ENCODE measurements around the gene CA10. TPM values are rescaled to one million over a fixed set of nuclear protein-coding genes. Genes with fewer than 3 reads are reported as not detected.

CA10 gene
- total RNA-seq, 1 experiment from 2014 or later = 0.31 TPM

GRCh38 chr17:51860954-51861561 is 297.5 kb downstream of the CA10 start:
- peak; percentile 60 for DNase-seq
- no peaks in the 10 kb centered on the region for H3K27me3 ChIP-seq (ENCODE audit: control insufficient read depth, insufficient read depth, low read length)
- no peaks in the 10 kb centered on the region for H3K36me3 ChIP-seq (replicated peaks; ENCODE audit: control insufficient read depth, insufficient read depth, low read length)
- H3K4me3 ChIP-seq (ENCODE audit: insufficient read depth, low read depth, low read length) = no peak overlapping the region

- Histone ChIP-seq H3K27me3 (ENCODE audit: control insufficient read depth, insufficient read depth, low read length) (no peaks in the 10 kb centered on the region), H3K4me3 (ENCODE audit: insufficient read depth, low read depth, low read length) (no peak overlapping the region), H3K36me3 (replicated peaks; ENCODE audit: control insufficient read depth, insufficient read depth, low read length) (no peaks in the 10 kb centered on the region)
- DNase-seq = peak; percentile 21
These were observed 301.4 kb downstream of the CA10 start for GRCh38 chr17:51857052-51857597.

- no peak for DNase-seq
- Histone ChIP-seq H3K27me3 (ENCODE audit: control insufficient read depth, insufficient read depth, low read length) (no peaks in the 10 kb centered on the region), H3K36me3 (replicated peaks; ENCODE audit: control insufficient read depth, insufficient read depth, low read length) (no peaks in the 10 kb centered on the region), H3K4me3 (ENCODE audit: insufficient read depth, low read depth, low read length) (no peak overlapping the region)
These were observed 302.7 kb downstream of the CA10 start for GRCh38 chr17:51855806-51856205.

GRCh38 chr17:51853857-51854256 is 304.7 kb downstream of the CA10 start:
- no peak for DNase-seq
- no peak overlapping the region for H3K4me3 ChIP-seq (ENCODE audit: insufficient read depth, low read depth, low read length)
- H3K36me3 ChIP-seq (replicated peaks; ENCODE audit: control insufficient read depth, insufficient read depth, low read length) = no peaks in the 10 kb centered on the region
- H3K27me3 ChIP-seq (ENCODE audit: control insufficient read depth, insufficient read depth, low read length) = no peaks in the 10 kb centered on the region

- Histone ChIP-seq H3K27me3 (ENCODE audit: control insufficient read depth, insufficient read depth, low read length) (no peaks in the 10 kb centered on the region), H3K36me3 (replicated peaks; ENCODE audit: control insufficient read depth, insufficient read depth, low read length) (no peaks in the 10 kb centered on the region), H3K4me3 (ENCODE audit: insufficient read depth, low read depth, low read length) (no peak overlapping the region)
- DNase-seq = no peak
These were observed 305.9 kb downstream of the CA10 start for GRCh38 chr17:51852603-51853002.

GRCh38 chr17:51850201-51850600 is 308.3 kb downstream of the CA10 start:
- DNase-seq = no peak
- H3K4me3 ChIP-seq (ENCODE audit: insufficient read depth, low read depth, low read length) = no peak overlapping the region
- H3K36me3 ChIP-seq (replicated peaks; ENCODE audit: control insufficient read depth, insufficient read depth, low read length) = no peaks in the 10 kb centered on the region
- no peaks in the 10 kb centered on the region for H3K27me3 ChIP-seq (ENCODE audit: control insufficient read depth, insufficient read depth, low read length)

- Histone ChIP-seq H3K4me3 (ENCODE audit: insufficient read depth, low read depth, low read length) (no peak overlapping the region), H3K27me3 (ENCODE audit: control insufficient read depth, insufficient read depth, low read length) (no peaks in the 10 kb centered on the region), H3K36me3 (replicated peaks; ENCODE audit: control insufficient read depth, insufficient read depth, low read length) (no peaks in the 10 kb centered on the region)
- DNase-seq = no peak
These were observed 310.1 kb downstream of the CA10 start for GRCh38 chr17:51848451-51848850.

GRCh38 chr17:51846566-51846965 is 311.9 kb downstream of the CA10 start:
- Histone ChIP-seq H3K27me3 (ENCODE audit: control insufficient read depth, insufficient read depth, low read length) (no peaks in the 10 kb centered on the region), H3K36me3 (replicated peaks; ENCODE audit: control insufficient read depth, insufficient read depth, low read length) (no peaks in the 10 kb centered on the region), H3K4me3 (ENCODE audit: insufficient read depth, low read depth, low read length) (no peak overlapping the region)
- DNase-seq = no peak

GRCh38 chr17:51845776-51846175 is 312.7 kb downstream of the CA10 start:
- H3K36me3 ChIP-seq (replicated peaks; ENCODE audit: control insufficient read depth, insufficient read depth, low read length) = no peaks in the 10 kb centered on the region
- H3K4me3 ChIP-seq (ENCODE audit: insufficient read depth, low read depth, low read length) = no peak overlapping the region
- no peak for DNase-seq
- no peaks in the 10 kb centered on the region for H3K27me3 ChIP-seq (ENCODE audit: control insufficient read depth, insufficient read depth, low read length)

GRCh38 chr17:51842763-51843162 is 315.8 kb downstream of the CA10 start:
- Histone ChIP-seq H3K4me3 (ENCODE audit: insufficient read depth, low read depth, low read length) (no peak overlapping the region), H3K36me3 (replicated peaks; ENCODE audit: control insufficient read depth, insufficient read depth, low read length) (no peaks in the 10 kb centered on the region), H3K27me3 (ENCODE audit: control insufficient read depth, insufficient read depth, low read length) (no peaks in the 10 kb centered on the region)
- no peak for DNase-seq

- no peak for DNase-seq
These were observed 316.8 kb downstream of the CA10 start for GRCh38 chr17:51841669-51842068.

GRCh38 chr17:51840688-51841087 is 317.8 kb downstream of the CA10 start:
- Histone ChIP-seq H3K4me3 (ENCODE audit: insufficient read depth, low read depth, low read length) (no peak overlapping the region), H3K27me3 (ENCODE audit: control insufficient read depth, insufficient read depth, low read length) (no peaks in the 10 kb centered on the region), H3K36me3 (replicated peaks; ENCODE audit: control insufficient read depth, insufficient read depth, low read length) (no peaks in the 10 kb centered on the region)
- no peak for DNase-seq

More at GRCh38 chr17:51841669-51842068, 316.8 kb downstream of the CA10 start:
- H3K36me3 ChIP-seq (replicated peaks; ENCODE audit: control insufficient read depth, insufficient read depth, low read length) = no peaks in the 10 kb centered on the region
- no peak overlapping the region for H3K4me3 ChIP-seq (ENCODE audit: insufficient read depth, low read depth, low read length)
- H3K27me3 ChIP-seq (ENCODE audit: control insufficient read depth, insufficient read depth, low read length) = no peaks in the 10 kb centered on the region

- Histone ChIP-seq H3K36me3 (replicated peaks; ENCODE audit: control insufficient read depth, insufficient read depth, low read length) (no peaks in the 10 kb centered on the region), H3K27me3 (ENCODE audit: control insufficient read depth, insufficient read depth, low read length) (no peaks in the 10 kb centered on the region)
These were observed 324.9 kb downstream of the CA10 start for GRCh38 chr17:51833620-51834019.

GRCh38 chr17:51833045-51833444 is 325.5 kb downstream of the CA10 start:
- no peaks in the 10 kb centered on the region for H3K36me3 ChIP-seq (replicated peaks; ENCODE audit: control insufficient read depth, insufficient read depth, low read length)
- DNase-seq = peak; percentile 8
- H3K27me3 ChIP-seq (ENCODE audit: control insufficient read depth, insufficient read depth, low read length) = no peaks in the 10 kb centered on the region; the same call in 1 of the 2 replicates
- no peak overlapping the region for H3K4me3 ChIP-seq (ENCODE audit: insufficient read depth, low read depth, low read length)

More at GRCh38 chr17:51833620-51834019, 324.9 kb downstream of the CA10 start:
- H3K4me3 ChIP-seq (ENCODE audit: insufficient read depth, low read depth, low read length) = no peak overlapping the region
- no peak for DNase-seq

GRCh38 chr17:51830886-51831285 is 327.6 kb downstream of the CA10 start:
- no peak for DNase-seq
- no peaks in the 10 kb centered on the region; the same call in 1 of the 2 replicates for H3K27me3 ChIP-seq (ENCODE audit: control insufficient read depth, insufficient read depth, low read length)
- no peaks in the 10 kb centered on the region for H3K36me3 ChIP-seq (replicated peaks; ENCODE audit: control insufficient read depth, insufficient read depth, low read length)
- H3K4me3 ChIP-seq (ENCODE audit: insufficient read depth, low read depth, low read length) = no peak overlapping the region
